ENCODE results near the gene OLFML2A. TPM values are rescaled to one million over a fixed set of nuclear protein-coding genes. Genes with fewer than 3 reads are reported as not detected.

Gene OLFML2A
- total and polyA plus RNA-seq, 12 donors, result 1.7 to 21.4 (median 7.3) TPM

DNA sequence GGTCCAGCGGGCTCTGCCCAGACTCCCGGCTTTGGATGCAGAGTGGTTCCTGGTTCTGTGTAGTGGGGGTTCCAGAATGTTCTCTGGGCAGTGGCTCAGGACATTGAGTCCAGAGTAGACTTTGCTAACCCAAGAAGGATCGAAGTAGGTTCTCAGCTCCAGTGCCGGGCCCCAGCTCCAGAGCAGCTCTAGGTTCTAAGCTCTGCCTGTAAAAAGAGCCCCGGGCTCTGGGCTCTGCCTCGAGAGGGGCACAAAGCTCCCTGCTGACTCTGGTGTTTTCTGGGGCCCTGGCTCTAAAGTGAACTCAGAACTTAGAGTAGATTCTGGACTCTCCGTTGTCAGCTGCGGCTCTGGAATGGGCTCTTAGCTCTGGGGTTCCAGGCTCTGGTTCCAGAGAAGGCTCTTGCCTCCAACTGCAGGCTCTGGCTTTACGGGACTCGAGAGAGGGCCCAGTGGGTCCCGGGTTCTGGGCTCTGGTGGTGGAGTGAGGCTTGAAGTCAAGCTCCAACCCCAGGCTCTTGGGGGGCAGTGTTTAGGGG, 76.7 kb downstream of the OLFML2A start:
- H3K36me3 ChIP-seq (replicated peaks in 1 of 2), result peaks cover 0 to 18% of the 10 kb centered on the region in 2 donors
- DNase-seq, result no peak
- intact Hi-C loops (cut with DNase I), result loop anchor here (2.0 to 10.0 kb wide), 3 partner anchors 79 to 521 kb away; no protein-coding TSS in a partner anchor
- H3K4me1 ChIP-seq (replicated peaks in 1 of 2), result peaks cover 4 to 14% of the 10 kb centered on the region in 2 donors
- H3K27ac ChIP-seq, result no peak overlapping the region
- TF ChIP-seq, protein P1, sequence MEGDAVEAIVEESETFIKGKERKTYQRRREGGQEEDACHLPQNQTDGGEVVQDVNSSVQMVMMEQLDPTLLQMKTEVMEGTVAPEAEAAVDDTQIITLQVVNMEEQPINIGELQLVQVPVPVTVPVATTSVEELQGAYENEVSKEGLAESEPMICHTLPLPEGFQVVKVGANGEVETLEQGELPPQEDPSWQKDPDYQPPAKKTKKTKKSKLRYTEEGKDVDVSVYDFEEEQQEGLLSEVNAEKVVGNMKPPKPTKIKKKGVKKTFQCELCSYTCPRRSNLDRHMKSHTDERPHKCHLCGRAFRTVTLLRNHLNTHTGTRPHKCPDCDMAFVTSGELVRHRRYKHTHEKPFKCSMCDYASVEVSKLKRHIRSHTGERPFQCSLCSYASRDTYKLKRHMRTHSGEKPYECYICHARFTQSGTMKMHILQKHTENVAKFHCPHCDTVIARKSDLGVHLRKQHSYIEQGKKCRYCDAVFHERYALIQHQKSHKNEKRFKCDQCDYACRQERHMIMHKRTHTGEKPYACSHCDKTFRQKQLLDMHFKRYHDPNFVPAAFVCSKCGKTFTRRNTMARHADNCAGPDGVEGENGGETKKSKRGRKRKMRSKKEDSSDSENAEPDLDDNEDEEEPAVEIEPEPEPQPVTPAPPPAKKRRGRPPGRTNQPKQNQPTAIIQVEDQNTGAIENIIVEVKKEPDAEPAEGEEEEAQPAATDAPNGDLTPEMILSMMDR (IDR thresholded peaks at IDR 0.05), result no peak
- TF ChIP-seq POLR2A (IDR thresholded peaks at IDR 0.05), result no peak
- no peaks in the 10 kb centered on the region for H3K27me3 ChIP-seq
- peak overlapping the region in 1 of 4 donors; percentile 36 for H3K4me3 ChIP-seq
- 72 to 81% (median 74%) methylated on average over 7 to 11 of the region's 11 CpGs for WGBS, 4 donors
- H3K9me3 ChIP-seq (replicated peaks in 1 of 3), result no peaks in the 10 kb centered on the region

DNA sequence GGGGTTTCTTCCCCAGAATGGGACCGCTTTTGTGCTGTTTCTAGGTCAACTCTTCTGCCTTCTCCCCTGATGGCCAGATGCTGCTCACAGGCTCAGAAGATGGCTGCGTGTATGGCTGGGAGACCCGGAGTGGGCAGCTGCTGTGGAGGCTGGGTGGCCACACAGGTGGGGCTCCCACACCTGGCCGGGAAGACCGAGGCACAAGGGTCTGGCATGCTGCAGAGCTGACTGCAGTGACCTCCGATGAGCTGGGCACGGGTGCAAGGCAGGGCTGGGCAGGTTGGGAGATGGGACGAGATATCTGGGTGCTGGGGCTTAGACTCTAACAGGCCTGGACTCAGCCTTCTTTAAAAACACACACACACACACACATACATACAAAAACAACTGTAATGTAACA, 77.2 kb downstream of the OLFML2A start:
- Histone ChIP-seq H3K9me3 (replicated peaks in 1 of 3) (no peaks in the 10 kb centered on the region), H3K36me3 (replicated peaks in 1 of 2) (peaks cover 0 to 23% of the 10 kb centered on the region in 2 donors), H3K4me1 (replicated peaks in 1 of 2) (peaks cover 4 to 19% of the 10 kb centered on the region in 2 donors), H3K4me3 (no peak overlapping the region), H3K27me3 (no peaks in the 10 kb centered on the region), H3K27ac (no peak overlapping the region)
- TF ChIP-seq, protein P1 (IDR thresholded peaks at IDR 0.05), result no peak
- TF ChIP-seq POLR2A (IDR thresholded peaks at IDR 0.05), result no peak
- no peak for DNase-seq
- intact Hi-C loops (cut with DNase I), result loop anchor here in 1 of 2 donors (10.0 kb wide), 1 partner anchor 521 kb away; no protein-coding TSS in a partner anchor
- WGBS, 4 donors, result 79 to 90% (median 85%) methylated on average over 6 to 8 of the region's 8 CpGs

DNA sequence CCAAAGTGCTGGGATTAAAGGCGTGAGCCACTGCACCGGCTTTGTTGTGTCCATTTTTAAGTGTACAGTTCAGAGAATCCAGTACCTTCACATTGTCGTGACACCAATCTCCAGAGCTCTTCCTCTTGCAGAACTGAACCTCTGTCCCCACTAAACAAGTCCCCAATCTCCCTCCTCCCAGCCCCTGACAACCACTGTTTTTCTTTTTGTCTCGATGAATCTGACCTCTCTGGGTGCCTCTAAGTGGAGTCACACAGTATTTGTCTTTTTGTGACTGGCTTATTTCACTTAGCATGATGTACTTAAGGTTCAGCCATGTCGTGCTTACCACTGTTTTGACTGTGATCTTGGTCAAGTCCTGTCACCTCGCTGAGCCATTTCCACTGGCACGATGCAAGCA, 77.9 kb downstream of the OLFML2A start:
- Histone ChIP-seq H3K36me3 (replicated peaks in 1 of 2) (peaks cover 0 to 30% of the 10 kb centered on the region in 2 donors), H3K27ac (no peak overlapping the region), H3K9me3 (replicated peaks in 1 of 3) (no peaks in the 10 kb centered on the region), H3K27me3 (no peaks in the 10 kb centered on the region), H3K4me3 (no peak overlapping the region), H3K4me1 (replicated peaks in 1 of 2) (peaks cover 4 to 25% of the 10 kb centered on the region in 2 donors)
- WGBS, 4 donors, result 59 to 74% (median 66%) methylated on average over 7 of the region's 7 CpGs
- no peak for DNase-seq
- TF ChIP-seq POLR2A (IDR thresholded peaks at IDR 0.05), result no peak
- TF ChIP-seq, protein P1 (IDR thresholded peaks at IDR 0.05), result no peak
- intact Hi-C loops (cut with DNase I), result loop anchor here in 1 of 2 donors (10.0 kb wide), 1 partner anchor 520 kb away; no protein-coding TSS in a partner anchor

DNA sequence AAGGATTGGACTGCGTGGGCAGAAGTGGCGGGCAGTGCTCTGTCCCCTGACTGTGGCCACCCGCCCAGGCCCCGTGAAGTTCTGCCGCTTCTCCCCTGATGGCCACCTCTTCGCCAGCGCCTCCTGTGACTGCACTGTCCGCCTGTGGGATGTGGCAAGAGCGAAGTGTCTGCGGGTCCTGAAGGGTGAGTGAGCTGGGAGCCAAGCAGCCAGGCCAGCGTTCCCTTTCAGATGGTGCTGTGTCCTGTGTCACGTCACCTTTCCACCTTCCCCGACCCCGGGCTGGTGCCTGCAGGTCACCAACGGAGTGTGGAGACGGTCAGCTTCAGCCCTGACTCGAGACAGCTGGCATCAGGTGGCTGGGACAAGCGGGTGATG, 78.6 kb downstream of the OLFML2A start:
- intact Hi-C loops (cut with DNase I), result loop anchor here in 1 of 2 donors (10.0 kb wide), 1 partner anchor 519 kb away; no protein-coding TSS in a partner anchor
- H3K36me3 ChIP-seq (replicated peaks in 1 of 2), result peaks cover 0 to 37% of the 10 kb centered on the region in 2 donors

More for the DNA sequence above, 78.6 kb downstream of the OLFML2A start:
- no peaks in the 10 kb centered on the region for H3K9me3 ChIP-seq (replicated peaks in 1 of 3)
- H3K4me3 ChIP-seq, result no peak overlapping the region
- TF ChIP-seq, protein P1 (IDR thresholded peaks at IDR 0.05), result no peak
- no peak for TF ChIP-seq POLR2A (IDR thresholded peaks at IDR 0.05)
- H3K27ac ChIP-seq, result no peak overlapping the region
- H3K27me3 ChIP-seq, result no peaks in the 10 kb centered on the region
- no peak for DNase-seq
- H3K4me1 ChIP-seq (replicated peaks in 1 of 2), result peaks cover 9 to 33% of the 10 kb centered on the region in 2 donors
- WGBS, 4 donors, result 81 to 100% (median 88%) methylated on average over 1 to 18 of the region's 18 CpGs
